HuH-7 (cell line): ENCODE results near the gene TAL1.

Source experiments
- DNase-seq: peaks from one replicate; pipeline ENCODE4 v3.0.0; 2011; ENCODE audit warnings: low spot score

TAL1 gene

DNA sequence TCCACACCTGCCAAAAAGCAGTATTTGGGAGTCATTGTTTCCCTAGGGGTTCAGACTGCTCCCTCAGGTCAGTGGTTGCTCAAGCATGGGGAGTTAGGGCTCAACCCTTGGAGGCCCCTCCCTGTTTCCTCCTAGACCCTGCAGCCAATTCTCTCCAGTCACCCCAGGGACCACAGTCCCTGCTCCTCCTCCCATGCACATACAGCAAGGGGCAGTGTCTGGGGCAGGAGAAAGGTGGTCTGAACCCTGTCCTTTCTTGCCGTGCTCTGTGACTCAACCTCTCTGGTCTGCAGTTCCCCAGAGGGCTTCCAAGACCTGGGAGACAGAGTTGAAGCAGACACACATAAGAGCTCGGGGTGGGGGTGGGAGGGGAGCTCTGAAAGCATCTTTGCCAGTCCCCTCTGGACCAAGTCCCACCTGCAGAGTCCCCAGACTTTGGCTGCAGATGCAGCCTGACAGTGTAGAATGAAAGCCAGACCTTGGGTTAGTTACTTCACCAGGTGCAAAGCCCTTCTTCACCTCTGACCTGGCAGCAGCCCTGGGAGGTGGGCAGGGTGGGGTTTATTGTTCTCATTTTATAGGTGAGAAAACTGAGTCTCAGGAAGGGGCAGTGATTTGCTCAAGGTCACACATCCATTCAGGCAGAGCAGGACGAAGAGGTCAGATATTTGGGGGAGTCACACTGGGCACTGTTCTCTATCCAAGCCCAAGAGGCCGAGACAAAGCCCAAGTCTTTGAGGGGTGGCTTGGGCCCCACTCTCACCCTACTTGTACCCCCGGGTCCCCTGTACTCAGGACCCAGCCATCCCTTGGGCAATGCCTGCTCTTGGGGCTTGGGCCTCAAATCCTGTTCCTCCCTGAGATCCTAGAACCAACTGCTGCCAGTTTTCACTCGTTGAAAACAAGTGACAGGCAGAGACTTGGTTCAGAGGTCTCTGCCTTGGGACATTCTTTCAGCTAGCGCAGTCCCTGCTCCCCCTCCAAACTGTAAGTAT lies 42.9 kb downstream of the TAL1 start:
- no peak for DNase-seq

DNA sequence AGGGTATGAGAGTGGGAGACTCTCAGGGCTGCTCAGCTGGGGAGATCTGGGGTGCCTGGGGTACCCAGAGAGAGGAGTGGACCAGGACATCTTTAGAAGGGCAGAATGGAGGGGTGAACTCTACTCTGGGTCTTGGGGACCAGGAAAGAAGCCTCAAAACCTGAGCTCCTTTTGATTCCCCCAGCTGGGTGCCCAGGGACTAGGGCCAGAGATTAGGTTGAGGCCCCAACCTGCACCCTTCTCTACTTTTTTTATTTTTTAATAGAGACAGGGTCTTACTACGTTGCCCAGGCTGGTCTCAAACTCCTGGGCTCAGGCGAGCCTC lies 44.1 kb downstream of the TAL1 start:
- no peak for DNase-seq

DNA sequence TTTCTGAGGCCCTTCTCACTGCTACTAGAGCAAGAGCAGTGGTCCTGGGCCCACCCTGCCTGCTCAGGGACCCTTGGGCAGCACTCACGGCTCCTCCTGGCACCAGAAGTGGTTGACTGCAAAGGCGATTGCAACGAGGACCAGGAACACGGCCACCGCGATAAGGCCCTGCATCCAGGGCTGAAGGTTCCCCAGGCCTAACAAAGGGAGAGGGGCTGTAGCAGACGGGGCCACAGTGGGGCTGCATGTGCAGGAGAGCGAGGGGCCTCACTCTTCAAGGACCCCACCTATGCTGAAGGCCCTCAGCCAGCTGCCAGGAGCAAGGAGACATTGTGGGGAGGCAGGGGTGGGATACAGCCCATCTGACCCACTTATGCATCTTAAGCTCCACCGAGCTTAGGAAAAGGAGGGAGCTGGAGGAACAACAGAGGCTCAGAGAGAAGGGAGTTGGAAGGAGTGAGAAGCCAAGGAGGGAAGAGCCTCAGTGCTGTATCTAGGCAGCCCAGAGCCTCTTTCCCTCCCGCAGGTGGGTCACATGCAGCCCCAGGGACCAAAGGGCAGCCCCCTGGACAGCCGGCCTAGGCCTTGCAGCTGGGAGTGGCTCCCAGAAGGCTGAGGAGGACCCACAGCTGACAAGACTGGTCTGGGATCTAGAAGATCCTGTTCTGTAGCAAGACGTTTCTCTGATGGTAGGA lies 44.6 kb downstream of the TAL1 start:
- DNase-seq, result no peak

DNA sequence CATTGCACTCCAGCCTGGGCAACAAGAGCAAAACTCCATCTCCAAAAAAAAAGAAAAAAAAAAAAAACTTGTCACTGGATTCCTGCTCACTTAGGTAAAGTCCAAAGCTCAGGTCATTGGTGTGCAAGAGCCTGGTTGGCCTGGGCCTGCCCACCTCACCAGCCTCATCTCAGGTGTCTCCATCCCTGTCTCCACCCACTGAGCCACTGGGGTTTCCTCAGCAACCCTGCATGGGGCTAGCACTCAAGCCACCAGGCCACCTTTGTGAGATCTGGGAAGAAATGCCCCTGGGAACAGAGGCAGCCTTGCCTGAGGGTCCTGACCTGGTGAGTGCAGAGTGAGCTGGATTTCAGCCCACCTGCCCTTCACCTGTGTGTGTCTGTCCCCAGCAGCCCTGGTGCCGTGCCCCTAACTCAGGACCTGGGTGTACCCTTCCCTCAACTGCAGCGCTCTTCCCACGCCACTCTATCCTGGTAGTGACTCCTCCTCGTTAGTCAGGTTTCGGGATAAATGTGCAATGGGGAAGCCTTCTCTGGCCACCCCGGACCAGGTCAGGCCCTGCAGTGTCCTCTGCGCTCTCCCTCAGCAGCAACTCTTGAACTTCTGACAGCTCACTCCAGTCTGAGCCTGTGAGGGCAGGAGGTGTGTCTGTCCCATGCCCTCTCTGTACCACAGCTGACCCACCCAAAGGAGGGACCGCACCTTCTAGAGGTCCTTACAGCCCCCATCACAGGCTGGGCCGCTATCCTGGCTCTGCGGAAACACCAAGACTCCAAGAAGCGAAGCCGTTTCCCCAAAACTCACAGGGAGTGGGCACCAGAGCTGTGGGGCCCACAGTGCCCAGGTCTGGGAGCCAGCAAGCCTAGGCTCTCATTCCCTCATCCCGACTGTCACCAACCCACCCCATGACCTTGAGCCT lies 45.5 kb downstream of the TAL1 start:
- DNase-seq, result no peak

DNA sequence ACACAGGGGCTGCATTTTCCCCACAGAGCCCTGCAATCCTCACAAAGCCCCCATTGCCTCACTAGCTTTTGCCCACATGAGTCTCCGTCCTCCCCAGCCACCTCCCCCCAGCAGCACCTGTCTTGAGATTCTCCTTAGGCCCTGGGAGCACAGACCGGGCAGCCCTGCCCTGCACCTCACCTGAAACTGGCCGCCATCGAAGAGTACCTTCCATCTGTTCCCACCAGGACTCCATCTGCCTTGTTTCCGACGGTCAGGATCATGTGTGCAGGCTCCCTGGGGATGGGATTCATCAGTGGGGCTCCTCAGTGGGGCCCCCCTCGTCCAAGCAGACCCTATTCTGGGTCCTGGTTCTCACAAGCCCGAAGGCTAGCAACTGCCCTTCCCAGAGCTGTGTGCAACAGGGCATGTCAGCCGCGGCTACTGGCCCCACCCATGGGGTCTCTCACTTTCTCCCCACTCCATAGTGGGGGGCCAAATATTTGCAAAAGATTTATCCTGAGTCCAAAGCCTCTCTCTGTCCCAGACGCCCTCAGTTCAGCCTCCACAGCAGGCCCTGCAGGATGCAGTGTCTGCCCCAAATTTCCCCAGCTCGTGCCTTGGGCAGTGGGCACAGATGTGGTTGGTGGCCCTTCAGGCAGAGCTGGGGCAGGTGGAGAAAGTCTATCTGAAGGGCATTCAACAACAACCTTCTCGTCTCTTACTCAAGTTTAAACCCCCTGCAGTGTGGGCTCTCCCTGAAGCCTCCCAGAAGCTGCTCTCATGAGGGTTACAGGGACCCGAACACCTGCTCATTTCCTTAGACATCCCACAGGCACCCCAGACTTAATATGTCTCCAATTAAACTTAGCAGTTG lies 47.0 kb downstream of the TAL1 start:
- DNase-seq, result no peak

DNA sequence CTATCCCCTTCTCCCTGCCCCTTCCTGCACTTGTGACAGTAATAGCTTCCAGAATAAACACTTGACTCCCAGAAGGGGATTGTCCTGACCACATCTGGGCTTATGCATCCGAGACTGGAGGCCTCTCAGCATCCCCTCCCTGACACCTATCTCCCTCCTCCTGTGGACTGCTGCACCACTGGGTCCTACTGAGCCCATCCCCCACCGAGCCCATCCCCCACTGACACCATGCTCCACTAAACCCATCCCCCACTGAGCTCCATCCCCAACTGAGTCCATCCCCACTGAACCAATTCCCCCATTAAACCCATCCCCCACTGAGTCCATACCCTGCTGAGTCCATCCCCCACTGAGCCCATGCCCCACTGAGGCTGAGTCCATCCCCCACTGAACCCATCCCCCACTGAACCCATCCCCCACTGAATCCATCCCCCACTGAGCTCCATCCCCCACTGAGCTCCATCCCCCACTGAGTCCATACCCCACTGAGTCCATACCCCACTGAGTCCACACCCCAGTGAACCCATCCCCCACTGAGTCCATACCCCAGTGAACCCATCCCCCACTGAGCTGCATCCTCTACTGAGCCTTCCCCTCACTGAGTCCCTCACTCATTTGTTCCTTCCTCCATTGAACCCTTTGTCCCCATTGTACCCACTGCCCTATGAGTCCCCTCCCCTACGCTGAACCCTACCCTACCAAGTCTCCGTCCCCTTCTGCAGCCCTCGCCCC lies 47.8 kb downstream of the TAL1 start:
- DNase-seq, result no peak

DNA sequence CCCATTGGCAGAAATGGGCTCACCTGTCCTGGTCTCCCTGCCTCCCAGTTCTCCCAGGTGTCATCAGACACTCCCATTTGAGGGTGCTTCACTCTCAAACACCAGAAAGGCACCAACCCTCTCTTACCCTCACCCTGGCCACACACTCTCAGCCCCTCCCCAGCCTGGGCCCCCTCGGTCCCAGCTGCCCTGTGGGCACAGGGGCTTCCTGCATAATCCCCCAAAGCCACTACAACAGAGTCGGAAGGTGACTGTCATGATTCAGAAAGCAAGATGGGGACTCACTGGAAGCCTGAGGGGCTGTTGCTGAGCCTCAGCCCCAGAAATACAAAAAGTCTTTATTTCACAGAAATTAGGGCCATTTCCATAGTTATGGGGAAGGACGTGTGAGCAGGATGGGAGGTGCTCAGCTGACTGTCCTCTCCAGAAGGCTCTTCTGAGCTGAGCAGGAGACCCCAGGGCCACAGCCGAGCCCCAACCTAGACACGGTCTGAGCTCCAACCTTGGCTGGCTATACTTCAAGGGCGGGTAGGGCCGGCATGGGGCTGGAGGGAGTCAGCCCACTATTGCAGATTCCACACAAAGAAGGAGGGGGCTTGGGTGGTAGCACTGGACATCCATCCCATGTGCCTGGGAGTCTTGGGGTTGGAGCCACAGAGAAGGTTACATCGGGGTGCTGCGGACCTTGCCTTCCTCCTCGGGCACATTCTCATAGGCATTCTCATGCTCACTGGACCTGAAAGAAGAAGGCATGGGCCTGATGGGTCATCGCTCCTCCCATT lies 48.5 kb downstream of the TAL1 start:
- DNase-seq, result no peak

DNA sequence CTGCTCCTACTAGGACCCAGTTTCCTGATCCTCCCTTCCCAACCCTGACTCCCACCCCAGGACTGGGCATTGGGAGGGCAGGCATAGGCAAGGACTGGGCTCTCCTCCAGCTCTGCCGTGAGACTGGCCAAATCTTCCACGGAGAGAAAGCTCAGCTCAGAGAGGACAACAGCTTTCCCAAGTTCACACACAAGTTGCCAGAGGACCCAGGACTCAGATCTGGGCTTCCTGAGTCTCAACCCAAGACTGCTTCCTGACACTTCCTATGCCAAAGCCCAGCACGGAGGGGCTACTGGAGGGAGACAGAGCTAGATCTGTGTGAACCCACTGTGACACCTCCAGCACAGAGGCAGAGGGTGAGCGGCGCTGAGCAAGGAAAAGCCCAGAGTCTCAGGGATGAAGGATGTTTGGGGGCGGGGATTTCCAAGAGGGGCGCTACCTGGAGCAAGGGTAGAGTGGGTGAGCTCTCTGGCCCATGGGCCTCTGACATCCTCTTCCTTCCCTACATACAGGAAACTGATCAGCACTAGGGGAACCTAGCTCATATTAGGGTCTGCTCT lies 49.3 kb downstream of the TAL1 start:
- DNase-seq, result no peak

DNA sequence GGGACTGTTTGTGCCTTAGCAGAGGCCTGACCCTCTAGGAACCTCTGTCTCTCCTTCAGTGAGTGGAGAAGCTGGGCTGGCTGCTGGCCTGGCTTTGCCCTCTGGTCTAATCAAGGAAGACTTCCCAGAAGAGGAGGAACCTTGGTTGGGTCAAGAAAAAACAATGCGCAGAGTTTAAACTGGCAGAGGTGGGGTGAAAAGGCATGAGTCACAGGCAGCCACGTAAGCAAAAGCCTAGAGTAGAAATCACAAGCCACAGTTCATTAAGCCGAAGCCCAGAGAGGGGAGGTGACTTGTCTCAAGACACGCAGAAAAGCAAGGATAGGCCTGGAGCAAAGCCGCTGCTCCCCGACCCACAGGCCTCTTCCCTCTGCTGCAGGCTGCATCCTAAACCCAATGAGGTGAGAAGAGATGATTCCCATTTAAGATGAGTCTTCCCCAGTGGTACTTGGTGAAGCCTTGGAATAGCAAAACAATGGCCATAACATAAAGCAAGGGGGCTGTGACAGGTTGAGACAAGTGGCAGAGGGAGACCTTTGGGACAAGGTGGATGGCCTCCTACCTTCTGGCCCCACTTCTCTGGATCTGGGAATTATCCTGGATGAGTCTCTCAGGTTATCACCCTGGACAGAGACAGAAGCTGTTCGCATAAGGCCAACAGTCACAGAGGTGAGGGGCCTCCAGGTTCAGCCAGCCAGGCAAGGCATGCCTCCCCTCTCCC lies 49.9 kb downstream of the TAL1 start:
- DNase-seq, result no peak

DNA sequence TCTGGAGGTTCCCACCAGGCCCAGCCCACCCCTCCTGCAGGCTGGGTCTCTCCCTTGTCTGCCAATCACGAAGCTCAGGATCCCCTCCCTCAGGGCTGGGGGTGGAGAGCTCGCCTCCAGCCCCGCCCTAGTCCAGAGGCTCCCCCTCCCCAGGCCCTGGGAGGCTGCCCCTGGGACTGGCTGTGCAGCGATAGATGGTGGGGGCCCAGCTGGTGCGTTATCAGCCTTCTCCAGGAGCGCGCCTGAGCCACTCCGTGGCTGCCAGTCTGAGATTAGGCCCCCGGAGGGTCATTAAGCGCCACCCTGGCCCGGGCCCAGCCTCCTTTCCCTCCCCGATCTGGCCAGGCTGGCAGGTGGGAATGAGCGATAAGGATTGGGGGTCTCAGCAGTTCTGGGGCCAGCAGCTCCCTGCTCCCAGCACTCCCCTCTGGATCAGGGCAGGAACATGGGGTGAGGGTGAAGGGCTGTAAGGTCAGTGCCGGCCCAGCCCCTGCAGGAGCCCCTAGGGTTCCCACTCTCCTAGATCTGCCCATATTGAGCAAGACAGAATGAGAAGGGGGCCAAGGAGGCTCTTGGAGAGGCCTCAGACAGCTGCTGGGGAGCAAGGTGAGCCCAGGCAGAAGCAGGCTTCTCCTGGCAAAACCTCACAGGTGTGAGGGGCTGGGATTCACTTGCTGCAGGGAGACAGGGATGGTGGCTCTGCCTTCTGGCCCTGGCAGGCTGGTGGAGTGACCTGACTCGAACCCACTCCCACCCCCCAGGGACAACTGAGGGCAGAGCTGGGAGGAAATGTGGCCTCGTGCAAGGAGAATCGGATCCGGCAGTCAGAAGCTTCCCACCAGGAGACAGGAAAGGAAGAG lies 50.7 kb downstream of the TAL1 start:
- DNase-seq, result no peak

DNA sequence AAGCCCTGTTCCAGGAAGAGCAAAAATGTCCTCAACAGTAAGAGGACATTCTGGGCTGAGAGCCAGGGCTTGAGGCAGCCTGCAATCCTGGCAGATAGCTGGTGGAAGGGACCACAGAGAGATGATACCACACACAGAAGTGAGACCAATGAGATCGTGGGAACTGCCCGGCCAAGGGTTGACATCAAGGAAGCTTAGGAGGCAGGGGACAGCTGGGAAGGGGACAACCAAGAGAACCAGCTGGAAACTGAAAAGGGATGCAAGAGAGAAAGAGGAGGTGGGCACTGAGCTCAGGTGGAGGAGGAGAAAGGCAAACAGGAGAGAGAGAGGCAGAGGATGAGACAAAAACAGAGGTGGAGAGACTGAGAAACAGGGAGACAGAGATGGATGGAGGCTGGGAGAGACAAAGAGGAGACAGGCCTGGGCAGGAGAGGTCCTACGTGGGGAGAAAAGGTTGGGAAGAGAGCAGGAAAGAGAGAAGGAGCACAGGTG lies 51.4 kb downstream of the TAL1 start:
- no peak for DNase-seq

DNA sequence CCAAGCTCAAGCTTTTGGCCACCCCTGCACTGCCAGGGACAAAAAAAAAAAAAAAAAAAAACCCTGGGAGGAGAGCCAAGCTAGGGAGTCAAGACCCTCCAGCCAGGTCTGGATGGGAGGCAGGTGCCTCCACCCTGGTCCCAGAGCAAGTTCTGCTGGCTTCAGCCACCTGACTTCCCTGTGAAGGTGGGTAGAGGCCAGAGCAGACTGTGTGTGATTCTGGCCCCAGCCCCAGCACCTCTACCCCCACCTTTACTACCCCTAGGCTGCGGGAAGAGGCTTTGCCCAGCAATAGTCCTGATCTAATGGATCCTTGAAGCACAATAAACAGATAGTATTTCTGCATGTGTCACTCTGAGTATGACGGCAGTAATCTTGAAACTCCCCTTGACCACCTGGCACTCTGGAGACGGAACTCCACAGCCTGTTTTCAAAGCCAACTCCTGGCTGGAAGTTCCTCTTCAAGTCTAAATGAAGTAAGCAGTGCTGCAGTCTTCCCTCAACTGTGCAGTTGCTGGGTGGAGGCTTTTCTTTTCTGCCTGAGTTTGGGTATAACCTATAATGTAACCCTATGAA lies 51.9 kb downstream of the TAL1 start:
- DNase-seq, result no peak

DNA sequence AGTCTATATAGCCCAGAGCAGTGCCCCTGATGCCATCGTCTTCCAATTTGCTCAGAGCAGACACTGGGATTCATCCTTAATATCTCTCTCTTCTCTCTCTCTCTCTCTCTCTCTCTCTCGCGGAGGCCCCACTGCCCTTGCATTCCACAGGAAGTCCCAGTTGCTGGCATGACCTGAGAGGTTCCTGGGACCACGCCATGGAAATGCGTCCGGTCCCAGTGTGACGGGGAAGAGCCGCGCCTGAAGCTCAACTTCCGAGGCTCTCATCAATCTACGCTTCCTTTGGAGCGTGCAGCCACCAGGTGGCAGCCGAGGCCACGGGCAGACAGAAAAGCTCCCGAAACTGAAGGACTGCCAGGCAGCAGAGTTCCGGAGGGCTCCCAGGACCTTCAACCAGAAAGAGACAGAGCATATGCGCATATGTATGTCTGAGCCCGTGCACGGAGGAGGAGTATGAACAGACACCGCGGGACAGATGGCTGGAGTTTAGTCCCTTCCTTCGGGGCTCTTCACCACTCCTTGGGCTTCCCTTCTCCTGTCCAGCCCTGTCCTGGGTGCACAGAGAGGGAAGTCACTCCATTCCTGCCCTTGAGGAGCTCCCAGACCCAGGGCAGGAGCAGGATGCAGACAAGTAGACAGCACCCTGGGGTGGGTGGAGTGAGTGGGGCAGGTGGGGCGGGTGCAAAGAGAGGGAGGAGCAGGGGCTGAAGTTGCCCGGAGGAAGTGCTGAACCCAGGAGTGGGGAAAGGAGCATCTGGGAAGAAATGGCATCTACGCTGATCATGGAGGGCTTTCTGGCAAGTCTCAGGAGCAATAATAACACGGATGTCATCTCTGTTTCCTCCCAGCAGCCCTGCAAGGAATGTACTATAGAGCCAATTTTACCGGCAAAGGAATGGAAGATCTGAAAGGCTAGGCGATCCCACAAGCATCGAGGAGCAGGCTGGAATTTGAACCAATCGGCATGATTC lies 52.7 kb downstream of the TAL1 start:
- DNase-seq, result peak; percentile 91

DNA sequence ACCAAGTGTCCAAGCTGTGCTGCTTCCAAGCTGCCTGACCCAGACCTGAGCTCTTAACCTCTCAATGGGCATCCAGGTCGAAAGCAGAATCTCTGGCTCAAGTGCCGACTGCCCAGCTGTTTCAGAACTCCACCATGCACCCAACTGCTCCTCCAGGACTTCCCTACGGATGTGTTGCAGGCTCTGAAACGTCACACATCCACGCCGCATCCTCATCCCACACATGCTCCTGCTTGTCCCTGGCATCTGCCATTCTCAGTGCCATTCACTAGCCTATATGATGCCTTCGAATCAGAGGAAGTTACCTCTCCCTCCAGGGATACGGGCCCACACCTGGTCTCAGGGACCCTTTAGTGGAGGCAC lies 53.4 kb downstream of the TAL1 start:
- no peak for DNase-seq

DNA sequence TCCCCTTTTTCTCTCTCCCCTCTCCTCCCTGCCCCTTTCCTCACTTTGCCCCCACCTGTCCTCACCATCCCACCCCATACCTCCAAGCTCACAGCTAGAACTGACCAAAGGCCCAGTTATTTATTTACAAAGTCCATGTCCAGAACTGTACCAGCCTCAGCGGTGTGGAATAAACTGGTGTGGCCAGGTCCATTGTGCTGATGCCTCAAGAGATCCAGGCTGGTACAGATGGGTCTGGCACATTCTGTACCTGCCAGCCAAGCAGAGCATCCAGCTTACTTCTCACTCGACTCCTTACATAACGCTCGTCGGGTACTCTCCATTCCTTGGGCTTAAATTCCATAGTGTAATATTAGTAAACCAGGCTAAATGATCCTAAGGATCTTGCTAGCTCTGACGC lies 54.0 kb downstream of the TAL1 start:
- DNase-seq, result no peak

DNA sequence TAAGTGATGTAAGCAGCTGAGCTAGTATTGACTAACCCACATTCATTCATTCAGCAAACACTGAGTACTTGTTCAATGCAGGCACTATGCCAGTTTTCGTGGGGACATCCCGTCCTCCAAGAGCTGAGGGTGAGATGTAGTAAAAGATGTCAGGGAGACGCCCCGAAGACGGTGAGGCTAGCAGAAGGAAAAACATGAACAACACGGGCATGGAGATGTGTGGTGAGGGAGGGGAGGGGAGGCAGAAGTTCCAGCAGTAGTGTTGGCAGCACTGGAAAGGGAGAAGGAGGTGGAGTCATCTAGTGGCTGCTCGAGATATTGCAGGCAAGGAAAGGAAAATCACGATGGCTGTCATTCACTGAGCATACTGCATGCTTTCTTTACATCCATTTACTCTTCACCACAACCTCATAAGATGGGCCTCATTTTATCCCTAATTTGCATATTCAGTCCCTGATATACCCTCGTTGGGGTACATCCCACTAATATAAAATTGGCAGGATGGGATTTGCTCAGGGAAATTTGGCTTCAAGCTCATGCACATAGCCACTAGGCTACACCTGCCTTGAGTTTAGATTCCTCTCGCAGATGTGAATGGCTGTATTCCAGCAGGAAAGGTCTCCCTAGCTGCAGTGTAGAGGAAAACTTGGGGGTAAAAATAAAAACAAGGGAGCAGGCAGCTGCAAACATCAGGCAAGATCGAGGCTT lies 56.6 kb downstream of the TAL1 start:
- peak; percentile 89 for DNase-seq
